ENCODE results near the gene OTX2. TPM values are rescaled to one million over a fixed set of nuclear protein-coding genes. Genes with fewer than 3 reads are reported as not detected.

OTX2 gene
- polyA plus RNA-seq, 3 donors: not detected

- no peak for DNase-seq (ENCODE audit: low read depth in 3 of 3, low spot score in 2 of 3)
Observed at GRCh38 chr14:56797003-56797568, 13.2 kb downstream of the OTX2 start.

GRCh38 chr14:56796259-56796658, 14.0 kb downstream of the OTX2 start:
- no peak for DNase-seq (ENCODE audit: low read depth in 3 of 3, low spot score in 2 of 3)

- no peak for DNase-seq (ENCODE audit: low read depth in 3 of 3, low spot score in 2 of 3)
Observed at GRCh38 chr14:56795284-56795622, 15.0 kb downstream of the OTX2 start.

- no peak for DNase-seq (ENCODE audit: low read depth in 3 of 3, low spot score in 2 of 3)
Observed at GRCh38 chr14:56794557-56795283, 15.6 kb downstream of the OTX2 start.

DNA sequence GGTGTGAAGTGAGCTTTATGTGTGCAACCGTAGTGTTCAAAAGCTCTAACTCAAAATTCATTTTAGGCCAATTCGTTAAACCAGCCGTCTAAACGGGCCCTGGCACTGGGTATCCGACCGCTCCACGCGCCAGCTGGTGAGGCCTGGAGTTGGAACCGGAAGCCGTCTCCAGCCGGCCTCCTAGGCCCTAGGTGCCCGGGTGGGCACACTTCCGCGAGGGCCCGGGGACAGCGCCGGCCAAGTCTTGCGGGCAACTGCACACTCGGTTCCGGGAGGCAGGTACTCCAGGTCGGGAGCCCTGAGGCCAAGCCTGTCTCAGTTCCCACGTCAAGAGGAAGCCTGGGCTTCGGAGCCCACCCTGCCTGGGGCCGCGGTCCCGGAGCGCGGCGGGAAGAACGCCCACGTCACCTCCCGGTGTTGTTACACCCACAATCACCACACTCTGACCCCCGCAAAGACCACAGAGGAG, 16.2 kb downstream of the OTX2 start:
- no peak for DNase-seq (ENCODE audit: low read depth in 3 of 3, low spot score in 2 of 3)

DNA sequence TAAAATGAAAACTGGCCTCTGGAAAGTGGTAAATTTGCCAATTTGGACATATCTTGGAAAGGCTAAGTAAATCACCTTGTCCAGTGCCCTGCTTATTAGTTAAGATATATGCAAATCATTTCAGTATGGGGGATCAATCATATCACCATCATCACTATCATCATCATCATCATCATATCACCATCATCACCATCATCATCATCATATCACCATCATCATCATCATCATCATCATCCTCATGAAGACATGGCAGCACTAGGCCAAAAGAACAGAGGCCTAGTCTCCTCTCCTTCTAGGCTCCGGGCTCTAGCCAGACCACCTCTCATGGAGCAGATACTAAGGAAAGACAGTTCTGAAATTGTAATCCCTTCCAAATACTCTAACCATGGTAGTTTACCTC, 20.3 kb downstream of the OTX2 start:
- DNase-seq (ENCODE audit: low read depth in 3 of 3, low spot score in 2 of 3): no peak

- no peak for DNase-seq (ENCODE audit: low read depth in 3 of 3, low spot score in 2 of 3)
Observed at GRCh38 chr14:56787530-56787929, 22.7 kb downstream of the OTX2 start.

DNA sequence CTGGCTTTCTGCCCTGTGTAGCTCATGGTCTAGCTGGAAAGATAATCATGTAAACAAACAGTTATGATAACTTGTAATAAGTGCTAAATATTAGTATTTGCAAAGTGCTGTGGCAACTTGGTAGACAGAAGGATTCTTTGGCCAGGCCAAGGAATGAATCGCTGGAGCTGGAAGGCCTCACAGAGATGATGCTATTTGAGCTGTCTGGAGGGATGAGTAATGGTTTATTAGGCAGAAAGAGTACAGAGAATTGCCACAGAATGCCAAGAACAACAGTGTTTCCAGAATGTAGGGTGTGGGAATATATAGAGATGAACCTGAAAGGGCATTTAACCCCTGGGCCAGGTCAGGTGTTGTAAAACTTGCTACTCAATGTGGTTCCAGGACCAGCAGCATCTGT, 27.6 kb downstream of the OTX2 start:
- DNase-seq (ENCODE audit: low read depth in 3 of 3, low spot score in 2 of 3): no peak

DNA sequence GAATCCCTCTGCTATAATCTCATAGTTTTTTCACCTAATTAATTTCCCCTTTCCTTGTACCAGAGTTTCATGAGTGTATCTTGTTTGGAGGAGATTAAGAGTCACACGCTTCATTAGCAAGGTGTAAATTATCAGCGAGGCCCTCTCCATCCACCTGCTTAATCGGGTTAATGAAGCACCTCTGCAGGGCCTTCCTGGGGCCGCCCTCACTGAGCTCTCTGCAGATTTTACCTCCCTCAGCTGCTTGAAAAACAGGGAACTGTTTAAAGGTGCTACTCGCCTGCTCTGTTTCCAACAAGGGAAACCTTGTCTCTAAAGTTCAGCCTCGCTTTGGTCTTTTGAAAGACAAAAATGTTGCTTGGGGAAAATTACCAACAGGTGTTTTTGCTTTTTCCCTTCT, 35.8 kb downstream of the OTX2 start:
- DNase-seq (ENCODE audit: low read depth in 3 of 3, low spot score in 2 of 3): no peak

GRCh38 chr14:56770512-56770911, 39.8 kb downstream of the OTX2 start:
- DNase-seq (ENCODE audit: low read depth in 3 of 3, low spot score in 2 of 3): no peak

GRCh38 chr14:56760164-56760914, 49.9 kb downstream of the OTX2 start:
- DNase-seq (ENCODE audit: low read depth in 3 of 3, low spot score in 2 of 3): no peak

- DNase-seq (ENCODE audit: low read depth in 3 of 3, low spot score in 2 of 3): no peak
Observed at GRCh38 chr14:56759633-56760032, 50.6 kb downstream of the OTX2 start.

GRCh38 chr14:56759094-56759493, 51.2 kb downstream of the OTX2 start:
- DNase-seq (ENCODE audit: low read depth in 3 of 3, low spot score in 2 of 3): no peak

DNA sequence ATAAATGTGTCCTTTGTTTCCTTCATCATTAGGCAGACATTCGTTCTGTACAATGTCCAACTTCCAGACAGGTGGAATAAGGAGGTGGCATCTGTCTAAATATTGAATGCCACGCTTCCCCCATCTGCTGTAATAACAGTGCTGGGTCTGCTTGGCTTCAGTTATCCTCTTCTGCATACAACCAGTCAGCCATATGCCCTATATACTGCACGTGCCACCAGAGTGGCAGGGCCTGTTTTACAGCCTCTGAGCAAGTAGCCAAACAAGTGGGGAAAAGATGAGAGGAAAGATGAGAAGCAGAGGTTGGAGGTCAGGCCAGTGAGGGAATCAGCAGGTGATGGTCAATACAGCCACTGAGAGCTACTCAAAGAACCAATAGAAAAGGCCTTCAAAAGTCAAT, 55.4 kb downstream of the OTX2 start:
- no peak for DNase-seq (ENCODE audit: low read depth in 3 of 3, low spot score in 2 of 3)

GRCh38 chr14:56753396-56753795, 56.9 kb downstream of the OTX2 start:
- DNase-seq (ENCODE audit: low read depth in 3 of 3, low spot score in 2 of 3): no peak

DNA sequence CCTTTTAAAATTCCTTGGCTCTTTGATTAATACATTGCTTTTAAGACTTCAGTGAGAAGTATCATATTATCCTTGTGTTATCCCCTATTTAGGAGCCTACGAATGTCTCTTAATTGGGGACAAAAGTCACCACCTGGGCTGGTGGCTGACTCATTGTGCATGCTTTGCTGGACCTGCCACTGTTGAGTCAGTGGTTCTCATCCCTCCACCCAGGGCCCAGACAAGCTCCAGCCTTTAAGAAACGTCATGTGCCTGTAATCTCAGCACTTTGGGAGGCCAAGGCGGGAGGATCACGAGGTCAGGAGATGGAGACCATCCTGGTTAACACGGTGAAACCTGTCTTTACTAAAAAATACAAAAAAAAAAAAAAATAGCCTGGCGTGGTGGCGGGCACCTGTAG, 57.9 kb downstream of the OTX2 start:
- no peak for DNase-seq (ENCODE audit: low read depth in 3 of 3, low spot score in 2 of 3)

- no peak for DNase-seq (ENCODE audit: low read depth in 3 of 3, low spot score in 2 of 3)
Observed at GRCh38 chr14:56751471-56751870, 58.8 kb downstream of the OTX2 start.

Other genes starting within 250 kb of the OTX2 start
- gene TMEM260, start 230.7 kb downstream of the OTX2 start, polyA plus RNA-seq (ENCODE audit: insufficient read length in 3 of 3): 10 to 100 TPM; 30.3 to 33.8 (median 30.6) TPM